ENCODE data around the gene SLC16A1.

SLC16A1 gene

DNA sequence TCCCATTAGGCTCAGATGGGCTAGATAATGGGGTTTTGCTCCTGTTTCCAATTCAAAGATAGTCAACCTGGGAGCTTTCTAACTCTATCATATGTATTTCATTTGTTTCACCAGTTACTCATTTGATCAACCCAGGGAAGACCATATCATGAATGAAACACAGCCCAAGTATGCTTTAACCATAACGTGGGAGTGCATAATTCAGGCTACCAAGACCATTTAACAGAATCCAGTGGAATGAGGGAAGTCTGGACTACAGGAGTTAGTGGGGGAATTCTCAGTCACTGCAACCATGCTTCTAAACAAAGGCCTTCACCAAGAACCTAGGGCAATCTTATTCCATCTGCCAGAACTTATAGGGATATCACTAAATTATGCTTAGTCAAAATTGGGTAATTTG is 15.0 kb upstream of the SLC16A1 start:
- Histone ChIP-seq H4K20me1 (ENCODE audit: low read depth, low read length) (no peaks in the 10 kb centered on the region), H3K9me2 (replicated peaks; ENCODE audit: insufficient read depth, low read length) (no peaks in the 10 kb centered on the region), H3K27me3 (ENCODE audit: low read length) (no peaks in the 10 kb centered on the region), H3K36me3 (ENCODE audit: low read length) (peaks cover 5% of the 10 kb centered on the region; the same call in 1 of the 2 replicates), H3K4me3 (ENCODE audit: insufficient read depth, low read length, poor library complexity, severe bottlenecking) (no peak overlapping the region), H2AFZ (ENCODE audit: low read depth, low read length, severe bottlenecking) (no peak overlapping the region), H3K4me2 (ENCODE audit: low read depth, low read length, poor library complexity, severe bottlenecking) (no peak overlapping the region), H3K27ac (ENCODE audit: low read depth, low read length) (no peak overlapping the region), H3K79me2 (ENCODE audit: insufficient read depth, low read length) (no peaks in the 10 kb centered on the region), H3K9me3 (ENCODE audit: insufficient read depth, low read length) (no peaks in the 10 kb centered on the region), H3F3A (ENCODE audit: insufficient read depth) (peaks cover 3% of the 10 kb centered on the region; the same call in 1 of the 2 replicates), H3K9ac (ENCODE audit: low read length) (no peak overlapping the region)
- TF ChIP-seq, protein P1, sequence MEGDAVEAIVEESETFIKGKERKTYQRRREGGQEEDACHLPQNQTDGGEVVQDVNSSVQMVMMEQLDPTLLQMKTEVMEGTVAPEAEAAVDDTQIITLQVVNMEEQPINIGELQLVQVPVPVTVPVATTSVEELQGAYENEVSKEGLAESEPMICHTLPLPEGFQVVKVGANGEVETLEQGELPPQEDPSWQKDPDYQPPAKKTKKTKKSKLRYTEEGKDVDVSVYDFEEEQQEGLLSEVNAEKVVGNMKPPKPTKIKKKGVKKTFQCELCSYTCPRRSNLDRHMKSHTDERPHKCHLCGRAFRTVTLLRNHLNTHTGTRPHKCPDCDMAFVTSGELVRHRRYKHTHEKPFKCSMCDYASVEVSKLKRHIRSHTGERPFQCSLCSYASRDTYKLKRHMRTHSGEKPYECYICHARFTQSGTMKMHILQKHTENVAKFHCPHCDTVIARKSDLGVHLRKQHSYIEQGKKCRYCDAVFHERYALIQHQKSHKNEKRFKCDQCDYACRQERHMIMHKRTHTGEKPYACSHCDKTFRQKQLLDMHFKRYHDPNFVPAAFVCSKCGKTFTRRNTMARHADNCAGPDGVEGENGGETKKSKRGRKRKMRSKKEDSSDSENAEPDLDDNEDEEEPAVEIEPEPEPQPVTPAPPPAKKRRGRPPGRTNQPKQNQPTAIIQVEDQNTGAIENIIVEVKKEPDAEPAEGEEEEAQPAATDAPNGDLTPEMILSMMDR (IDR thresholded peaks at IDR 0.05; ENCODE audit: insufficient read depth, low read length, poor library complexity, severe bottlenecking) = no peak
- no peak for TF ChIP-seq EZH2phosphoT487 (conservative IDR thresholded peaks at IDR 0.05; ENCODE audit: low read length)

DNA sequence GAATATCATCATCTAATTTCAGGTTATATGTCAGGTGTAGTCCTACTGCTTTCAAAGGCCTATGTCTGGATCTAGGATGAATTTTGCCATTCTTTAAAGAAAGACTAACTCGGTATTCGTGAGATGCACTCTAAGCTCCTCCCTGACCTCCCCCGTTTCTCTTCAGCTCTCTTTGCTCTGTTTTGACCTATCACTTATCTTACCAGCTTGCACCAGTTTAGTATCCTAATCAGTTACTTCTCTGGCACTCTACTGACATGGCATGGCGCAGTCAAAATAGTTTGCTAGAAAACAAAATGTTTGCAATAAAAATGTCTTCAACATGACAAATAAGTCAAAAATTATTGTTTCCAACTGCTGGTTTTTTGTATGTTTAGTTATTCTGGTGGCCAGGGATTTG is 8.4 kb upstream of the SLC16A1 start:
- no peak overlapping the region for H2AFZ ChIP-seq (ENCODE audit: low read depth, low read length, severe bottlenecking)
- H3F3A ChIP-seq (ENCODE audit: insufficient read depth) = peaks cover 8% of the 10 kb centered on the region; the same call in 1 of the 2 replicates
- TF ChIP-seq, protein P1 (IDR thresholded peaks at IDR 0.05; ENCODE audit: insufficient read depth, low read length, poor library complexity, severe bottlenecking) = no peak
- TF ChIP-seq EZH2phosphoT487 (conservative IDR thresholded peaks at IDR 0.05; ENCODE audit: low read length) = no peak
- peaks cover 44% of the 10 kb centered on the region for H3K79me2 ChIP-seq (ENCODE audit: insufficient read depth, low read length)
- H3K9me2 ChIP-seq (replicated peaks; ENCODE audit: insufficient read depth, low read length) = no peaks in the 10 kb centered on the region
- H4K20me1 ChIP-seq (ENCODE audit: low read depth, low read length) = no peaks in the 10 kb centered on the region
- no peak overlapping the region for H3K9ac ChIP-seq (ENCODE audit: low read length)
- H3K27ac ChIP-seq (ENCODE audit: low read depth, low read length) = no peak overlapping the region
- H3K4me2 ChIP-seq (ENCODE audit: low read depth, low read length, poor library complexity, severe bottlenecking) = no peak overlapping the region
- H3K36me3 ChIP-seq (ENCODE audit: low read length) = peaks cover 27% of the 10 kb centered on the region
- H3K4me3 ChIP-seq (ENCODE audit: insufficient read depth, low read length, poor library complexity, severe bottlenecking) = no peak overlapping the region
- no peaks in the 10 kb centered on the region for H3K27me3 ChIP-seq (ENCODE audit: low read length)
- no peaks in the 10 kb centered on the region for H3K9me3 ChIP-seq (ENCODE audit: insufficient read depth, low read length)

DNA sequence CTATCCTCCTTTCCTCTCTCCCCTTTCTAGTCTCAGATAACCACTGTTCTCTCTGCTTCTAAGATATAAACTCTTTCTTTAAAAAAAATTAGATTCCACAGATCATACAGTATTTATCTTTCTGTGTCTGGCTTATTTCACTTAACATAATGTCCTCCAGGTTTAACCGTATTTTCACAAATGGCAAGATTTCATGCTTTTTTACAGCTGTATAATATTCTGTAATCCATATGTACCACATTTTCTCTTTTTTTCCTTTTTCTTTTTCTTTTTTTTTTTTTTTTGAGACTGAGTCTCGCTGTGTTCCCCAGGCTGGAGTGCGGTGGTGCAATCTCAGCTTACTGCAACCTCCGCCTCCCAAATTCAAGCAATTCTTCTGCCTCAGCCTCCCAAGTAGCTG is 5.1 kb upstream of the SLC16A1 start:
- Histone ChIP-seq H4K20me1 (ENCODE audit: low read depth, low read length) (no peaks in the 10 kb centered on the region), H3K9ac (ENCODE audit: low read length) (no peak overlapping the region), H3K9me3 (ENCODE audit: insufficient read depth, low read length) (no peaks in the 10 kb centered on the region), H3K36me3 (ENCODE audit: low read length) (peaks cover 22% of the 10 kb centered on the region), H3K4me3 (ENCODE audit: insufficient read depth, low read length, poor library complexity, severe bottlenecking) (no peak overlapping the region), H3F3A (ENCODE audit: insufficient read depth) (peaks cover 15% of the 10 kb centered on the region; the same call in 1 of the 2 replicates), H3K27me3 (ENCODE audit: low read length) (no peaks in the 10 kb centered on the region), H3K27ac (ENCODE audit: low read depth, low read length) (no peak overlapping the region), H3K4me2 (ENCODE audit: low read depth, low read length, poor library complexity, severe bottlenecking) (no peak overlapping the region), H3K9me2 (replicated peaks; ENCODE audit: insufficient read depth, low read length) (no peaks in the 10 kb centered on the region), H3K79me2 (ENCODE audit: insufficient read depth, low read length) (peaks cover 74% of the 10 kb centered on the region), H2AFZ (ENCODE audit: low read depth, low read length, severe bottlenecking) (no peak overlapping the region)
- TF ChIP-seq, protein P1 (IDR thresholded peaks at IDR 0.05; ENCODE audit: insufficient read depth, low read length, poor library complexity, severe bottlenecking) = no peak
